ENCODE data around the gene CDYL2. TPM values are rescaled to one million over a fixed set of nuclear protein-coding genes. Genes with fewer than 3 reads are reported as not detected.

Gene CDYL2
- total RNA-seq, 4 donors from 2014 or later, result 0.80 to 3.5 (median 2.3) TPM

- Histone ChIP-seq H3K9me3 (no peaks in the 10 kb centered on the region), H3K4me3 (no peak overlapping the region), H3K36me3 (no peaks in the 10 kb centered on the region), H3K27ac (no peak overlapping the region), H3K4me1 (no peaks in the 10 kb centered on the region), H3K27me3 (no peaks in the 10 kb centered on the region)
- no peak for DNase-seq
- TF ChIP-seq POLR2AphosphoS5 (IDR thresholded peaks at IDR 0.05) (no peak), EP300 (IDR thresholded peaks at IDR 0.05; ENCODE audit: low read depth) (no peak), POLR2A (IDR thresholded peaks at IDR 0.05) (no peak), CTCF (IDR thresholded peaks at IDR 0.05) (no peak)
- in situ Hi-C loops (cut with MboI; ENCODE audit: low pct_ligation_motif_present in 1 of 4, low pct_unique_long_range_greater_than_20kb in 1 of 4, low sequenced_read_pairs in 3 of 4), result no loop called here
- WGBS, 2 donors (ENCODE audit: low coverage in 1 of 2), result 80 to 98% methylated on average over 1 of the region's 1 CpG
- intact Hi-C loops (cut with DNase I; ENCODE audit: low total_unique reads), result no loop called here
Measured at GRCh38 chr16:80576343-80576912, 228.0 kb downstream of the CDYL2 start.

- 66% methylated on average over 6 of the region's 6 CpGs; no CpG with 5 or more reads in 1 of the 2 donors for WGBS, 2 donors (ENCODE audit: low coverage in 1 of 2)
- Histone ChIP-seq H3K36me3 (no peaks in the 10 kb centered on the region), H3K27ac (no peak overlapping the region), H3K27me3 (no peaks in the 10 kb centered on the region), H3K9me3 (no peaks in the 10 kb centered on the region), H3K4me3 (no peak overlapping the region), H3K4me1 (no peaks in the 10 kb centered on the region)
- TF ChIP-seq POLR2AphosphoS5 (IDR thresholded peaks at IDR 0.05), result no peak
- TF ChIP-seq EP300 (IDR thresholded peaks at IDR 0.05; ENCODE audit: low read depth), result no peak
- TF ChIP-seq POLR2A (IDR thresholded peaks at IDR 0.05), result no peak
- DNase-seq, result no peak
- in situ Hi-C loops (cut with MboI; ENCODE audit: low pct_ligation_motif_present in 1 of 4, low pct_unique_long_range_greater_than_20kb in 1 of 4, low sequenced_read_pairs in 3 of 4) (no loop called here), intact Hi-C loops (cut with DNase I; ENCODE audit: low total_unique reads) (no loop called here)
Measured at GRCh38 chr16:80573700-80574120, 230.7 kb downstream of the CDYL2 start.

GRCh38 chr16:80570106-80570478 is 234.3 kb downstream of the CDYL2 start:
- DNase-seq, result no peak
- in situ Hi-C loops (cut with MboI; ENCODE audit: low pct_ligation_motif_present in 1 of 4, low pct_unique_long_range_greater_than_20kb in 1 of 4, low sequenced_read_pairs in 3 of 4), result no loop called here
- H3K4me1 ChIP-seq, result no peaks in the 10 kb centered on the region
- intact Hi-C loops (cut with DNase I; ENCODE audit: low total_unique reads), result no loop called here
- no peaks in the 10 kb centered on the region for H3K9me3 ChIP-seq
- no peak overlapping the region for H3K4me3 ChIP-seq
- TF ChIP-seq CTCF (IDR thresholded peaks at IDR 0.05) (no peak), EP300 (IDR thresholded peaks at IDR 0.05; ENCODE audit: low read depth) (no peak), POLR2A (IDR thresholded peaks at IDR 0.05) (no peak), POLR2AphosphoS5 (IDR thresholded peaks at IDR 0.05) (no peak)
- peaks cover 4% of the 10 kb centered on the region for H3K27me3 ChIP-seq
- no peak overlapping the region for H3K27ac ChIP-seq
- H3K36me3 ChIP-seq, result no peaks in the 10 kb centered on the region
- 52 to 66% methylated on average over 6 of the region's 6 CpGs for WGBS, 2 donors (ENCODE audit: low coverage in 1 of 2)

GRCh38 chr16:80569440-80570105 is 234.8 kb downstream of the CDYL2 start:
- no peaks in the 10 kb centered on the region for H3K36me3 ChIP-seq
- no peak overlapping the region for H3K4me3 ChIP-seq
- no peaks in the 10 kb centered on the region for H3K9me3 ChIP-seq
- H3K4me1 ChIP-seq, result no peaks in the 10 kb centered on the region
- in situ Hi-C loops (cut with MboI; ENCODE audit: low pct_ligation_motif_present in 1 of 4, low pct_unique_long_range_greater_than_20kb in 1 of 4, low sequenced_read_pairs in 3 of 4), result no loop called here
- 61 to 63% methylated on average over 4 to 9 of the region's 9 CpGs for WGBS, 2 donors (ENCODE audit: low coverage in 1 of 2)
- H3K27ac ChIP-seq, result no peak overlapping the region
- H3K27me3 ChIP-seq, result peaks cover 4% of the 10 kb centered on the region
- intact Hi-C loops (cut with DNase I; ENCODE audit: low total_unique reads), result no loop called here
- TF ChIP-seq CTCF (IDR thresholded peaks at IDR 0.05) (no peak), POLR2AphosphoS5 (IDR thresholded peaks at IDR 0.05) (no peak), POLR2A (IDR thresholded peaks at IDR 0.05) (no peak), EP300 (IDR thresholded peaks at IDR 0.05; ENCODE audit: low read depth) (no peak)
- no peak for DNase-seq
